Hepatocyte (in vitro differentiated cells): ENCODE data around the gene WDFY4.

Source experiments
- EZH2 ChIP-seq: fragments of 200-600 bp; sonication (generic); IDR thresholded peaks from 2 replicates; pipeline ENCODE4 v1.6.1; 2016; ENCODE audit warnings: antibody characterized with exemption, mild to moderate bottlenecking, borderline replicate concordance
- EZH2phosphoT487 ChIP-seq: fragments of 200-600 bp; sonication (generic); IDR thresholded peaks from one replicate; pipeline ENCODE4 v1.6.1; 2018; ENCODE audit warnings: antibody characterized with exemption, mild to moderate bottlenecking, low read depth, moderate library complexity; ENCODE audit not compliant: unreplicated experiment, severe bottlenecking
- TF ChIP-seq, protein P1 (sequence below): fragments of 200-600 bp; sonication (generic); IDR thresholded peaks from 2 replicates; pipeline ENCODE4 v1.5.1; 2016; ENCODE audit warnings: antibody characterized with exemption, mild to moderate bottlenecking; ENCODE audit not compliant: poor library complexity

DNA sequence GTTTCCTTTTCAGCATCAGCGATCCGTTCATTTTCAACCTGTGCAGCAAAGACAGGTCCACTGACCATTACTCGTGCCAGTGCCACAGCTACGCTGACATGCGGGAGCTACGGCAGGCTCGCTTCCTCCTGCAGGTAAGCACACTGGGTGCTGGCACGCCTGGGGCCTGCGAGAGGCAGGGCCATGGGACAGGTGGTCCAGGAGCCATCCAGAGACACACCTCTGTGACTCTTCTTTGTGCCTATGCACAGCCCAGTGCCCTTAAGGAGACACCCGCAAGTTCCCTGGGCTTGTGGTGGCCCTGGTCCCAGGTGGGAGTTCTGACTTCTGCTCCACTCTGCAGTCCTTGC, 212.7 kb downstream of the WDFY4 start:
- TF ChIP-seq, protein P1, sequence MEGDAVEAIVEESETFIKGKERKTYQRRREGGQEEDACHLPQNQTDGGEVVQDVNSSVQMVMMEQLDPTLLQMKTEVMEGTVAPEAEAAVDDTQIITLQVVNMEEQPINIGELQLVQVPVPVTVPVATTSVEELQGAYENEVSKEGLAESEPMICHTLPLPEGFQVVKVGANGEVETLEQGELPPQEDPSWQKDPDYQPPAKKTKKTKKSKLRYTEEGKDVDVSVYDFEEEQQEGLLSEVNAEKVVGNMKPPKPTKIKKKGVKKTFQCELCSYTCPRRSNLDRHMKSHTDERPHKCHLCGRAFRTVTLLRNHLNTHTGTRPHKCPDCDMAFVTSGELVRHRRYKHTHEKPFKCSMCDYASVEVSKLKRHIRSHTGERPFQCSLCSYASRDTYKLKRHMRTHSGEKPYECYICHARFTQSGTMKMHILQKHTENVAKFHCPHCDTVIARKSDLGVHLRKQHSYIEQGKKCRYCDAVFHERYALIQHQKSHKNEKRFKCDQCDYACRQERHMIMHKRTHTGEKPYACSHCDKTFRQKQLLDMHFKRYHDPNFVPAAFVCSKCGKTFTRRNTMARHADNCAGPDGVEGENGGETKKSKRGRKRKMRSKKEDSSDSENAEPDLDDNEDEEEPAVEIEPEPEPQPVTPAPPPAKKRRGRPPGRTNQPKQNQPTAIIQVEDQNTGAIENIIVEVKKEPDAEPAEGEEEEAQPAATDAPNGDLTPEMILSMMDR: no peak
- TF ChIP-seq EZH2phosphoT487 (no peak), EZH2 (no peak)
